Neural progenitor cell (in vitro differentiated cells): ENCODE results near the gene ZNF839.

Experiments used
- CTCF ChIP-seq: fragments of 200-600 bp; sonication (generic); IDR thresholded peaks from 2 replicates; pipeline ENCODE4 v1.5.1; 2017; ENCODE audit warnings: antibody characterized with exemption, mild to moderate bottlenecking
- EZH2 ChIP-seq: fragments of 200-600 bp; sonication (generic); IDR thresholded peaks from 2 replicates; pipeline ENCODE4 v1.6.1; 2017; ENCODE audit warnings: antibody characterized with exemption, mild to moderate bottlenecking, moderate library complexity
- EZH2phosphoT487 ChIP-seq: fragments of 200-600 bp; sonication (generic); IDR thresholded peaks from 2 replicates; pipeline ENCODE4 v1.6.1; 2017; ENCODE audit warnings: antibody characterized with exemption

GRCh38 chr14:102316338-102316742 lies 3.2 kb upstream of the ZNF839 start:
- TF ChIP-seq CTCF (no peak), EZH2 (no peak), EZH2phosphoT487 (no peak)
